Thyroid gland (tissue), 4 donors: ENCODE data around the gene MAP7. TPM values are rescaled to one million over a fixed set of nuclear protein-coding genes. Genes with fewer than 3 reads are reported as not detected.
"Not testable (repeated sequence)": the region's sequence is repeated elsewhere in the genome, so short reads cannot be mapped to it uniquely, and the experiment has no call there.

Source experiments
- DNase-seq, 2 donors: peaks; one replicate each; pipeline ENCODE4 v3.0.0-alpha.2; 2019
- H3K27ac ChIP-seq, 3 donors: fragments of 200-600 bp; sonication (generic); 1 replicate in 2 of 3; 2 replicates in 1 of 3; pipeline ENCODE4 v1.5.1; 2016 to 2019; ENCODE audit warnings: mild to moderate bottlenecking in 1 of 3, moderate library complexity in 1 of 3
- H3K27me3 ChIP-seq: fragments of 200-600 bp; sonication (generic); one replicate; pipeline ENCODE4 v1.5.1; 2019
- H3K36me3 ChIP-seq, 2 donors: fragments of 200-600 bp; sonication (generic); one replicate each; pipeline ENCODE4 v1.5.1; 2016 to 2019
- H3K4me1 ChIP-seq, 2 donors: fragments of 200-600 bp; sonication (generic); one replicate each; pipeline ENCODE4 v1.5.1; 2017 to 2019
- H3K4me3 ChIP-seq, 3 donors: fragments of 200-600 bp; sonication (generic); replicated peaks in 1 of 3; 1 replicate in 2 of 3; 2 replicates in 1 of 3; pipeline ENCODE4 v1.5.1; 2016; ENCODE audit warnings: mild to moderate bottlenecking in 1 of 3
- H3K9me3 ChIP-seq: fragments of 200-600 bp; sonication (generic); one replicate; pipeline ENCODE4 v1.5.1; 2017
- POLR2A ChIP-seq, 2 donors: fragments of 450-650 bp; IDR thresholded peaks; one replicate each; pipeline ENCODE4 v1.6.1; 2017; ENCODE audit warnings: antibody characterized with exemption in 2 of 2, mild to moderate bottlenecking in 2 of 2, moderate library complexity in 1 of 2
- WGBS, 2 donors: methylation state at CpG; one replicate each; pipeline ENCODE4 v1.1.5; 2017; 5-methylcytosine and 5-hydroxymethylcytosine counted together
- intact Hi-C: fragments of 100-400 bp; cut with DNase I; formaldehyde crosslinking; loops from one replicate; pipeline ENCODE4 v1.15.1; 2023
- total RNA-seq, 4 donors: library from RNA; depleted of rRNA; stranded (reverse); fragments of >200 nt; gene quantifications; one replicate each; pipeline ENCODE4 v1.2.3, GENCODE V29; 2016
- TF ChIP-seq, protein P1 (sequence below), 6 experiments: fragments of 200-600 bp in 3 of 6; fragments of 450-650 bp in 3 of 6; sonication (generic) in 3 of 6; IDR thresholded peaks; one replicate each; pipeline ENCODE4 v1.5.1; 2016 to 2019; ENCODE audit warnings: antibody characterized with exemption in 6 of 6, mild to moderate bottlenecking in 2 of 6, inconsistent platforms in 1 of 6, moderate library complexity in 1 of 6

The MAP7 gene
- total RNA-seq, 4 donors from 2014 or later: 24.5 to 46.0 (median 36.0) TPM

DNA sequence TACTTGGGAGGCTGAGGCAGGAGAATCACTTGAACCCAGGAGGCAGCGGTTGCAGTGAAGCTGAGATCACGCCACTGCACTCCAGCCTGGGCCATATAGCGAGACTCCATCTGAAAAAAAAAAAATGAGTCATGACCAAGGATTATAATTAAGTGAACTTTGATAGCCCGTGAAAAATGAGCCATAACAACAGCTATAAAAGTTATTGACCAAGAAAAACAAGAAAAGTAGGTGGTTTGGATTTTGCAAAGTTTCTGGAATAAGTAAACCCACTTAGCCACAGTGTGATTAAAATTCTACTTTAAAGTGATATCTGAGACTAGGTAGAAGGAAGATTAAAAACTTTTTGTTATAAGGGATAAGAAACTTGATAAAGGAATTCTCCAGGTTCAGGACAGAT, 234.6 kb downstream of the MAP7 start:
- Histone ChIP-seq H3K9me3 (no peaks in the 10 kb centered on the region), H3K27ac (no peak overlapping the region), H3K4me3 (no peak overlapping the region), H3K36me3 (no peaks in the 10 kb centered on the region), H3K27me3 (no peaks in the 10 kb centered on the region), H3K4me1 (no peaks in the 10 kb centered on the region)
- WGBS, 2 donors: 90 to 93% methylated on average over 4 of the region's 4 CpGs
- intact Hi-C loops: no loop called here
- DNase-seq: no peak
- no peak for TF ChIP-seq POLR2A (IDR thresholded peaks at IDR 0.05)
- TF ChIP-seq, protein P1, sequence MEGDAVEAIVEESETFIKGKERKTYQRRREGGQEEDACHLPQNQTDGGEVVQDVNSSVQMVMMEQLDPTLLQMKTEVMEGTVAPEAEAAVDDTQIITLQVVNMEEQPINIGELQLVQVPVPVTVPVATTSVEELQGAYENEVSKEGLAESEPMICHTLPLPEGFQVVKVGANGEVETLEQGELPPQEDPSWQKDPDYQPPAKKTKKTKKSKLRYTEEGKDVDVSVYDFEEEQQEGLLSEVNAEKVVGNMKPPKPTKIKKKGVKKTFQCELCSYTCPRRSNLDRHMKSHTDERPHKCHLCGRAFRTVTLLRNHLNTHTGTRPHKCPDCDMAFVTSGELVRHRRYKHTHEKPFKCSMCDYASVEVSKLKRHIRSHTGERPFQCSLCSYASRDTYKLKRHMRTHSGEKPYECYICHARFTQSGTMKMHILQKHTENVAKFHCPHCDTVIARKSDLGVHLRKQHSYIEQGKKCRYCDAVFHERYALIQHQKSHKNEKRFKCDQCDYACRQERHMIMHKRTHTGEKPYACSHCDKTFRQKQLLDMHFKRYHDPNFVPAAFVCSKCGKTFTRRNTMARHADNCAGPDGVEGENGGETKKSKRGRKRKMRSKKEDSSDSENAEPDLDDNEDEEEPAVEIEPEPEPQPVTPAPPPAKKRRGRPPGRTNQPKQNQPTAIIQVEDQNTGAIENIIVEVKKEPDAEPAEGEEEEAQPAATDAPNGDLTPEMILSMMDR (IDR thresholded peaks at IDR 0.05): no peak

- H3K4me3 ChIP-seq: no peak overlapping the region
- H3K27me3 ChIP-seq: no peaks in the 10 kb centered on the region
- H3K36me3 ChIP-seq: no peaks in the 10 kb centered on the region
- WGBS, 2 donors: 80 to 96% methylated on average over 3 of the region's 3 CpGs
- no peak overlapping the region for H3K27ac ChIP-seq
- no peak for DNase-seq
- TF ChIP-seq, protein P1 (IDR thresholded peaks at IDR 0.05): no peak
- TF ChIP-seq POLR2A (IDR thresholded peaks at IDR 0.05): no peak
- H3K4me1 ChIP-seq: no peaks in the 10 kb centered on the region
- intact Hi-C loops: no loop called here
- no peaks in the 10 kb centered on the region for H3K9me3 ChIP-seq
These were observed 237.2 kb downstream of the MAP7 start for GRCh38 chr6:136312975-136313374.

DNA sequence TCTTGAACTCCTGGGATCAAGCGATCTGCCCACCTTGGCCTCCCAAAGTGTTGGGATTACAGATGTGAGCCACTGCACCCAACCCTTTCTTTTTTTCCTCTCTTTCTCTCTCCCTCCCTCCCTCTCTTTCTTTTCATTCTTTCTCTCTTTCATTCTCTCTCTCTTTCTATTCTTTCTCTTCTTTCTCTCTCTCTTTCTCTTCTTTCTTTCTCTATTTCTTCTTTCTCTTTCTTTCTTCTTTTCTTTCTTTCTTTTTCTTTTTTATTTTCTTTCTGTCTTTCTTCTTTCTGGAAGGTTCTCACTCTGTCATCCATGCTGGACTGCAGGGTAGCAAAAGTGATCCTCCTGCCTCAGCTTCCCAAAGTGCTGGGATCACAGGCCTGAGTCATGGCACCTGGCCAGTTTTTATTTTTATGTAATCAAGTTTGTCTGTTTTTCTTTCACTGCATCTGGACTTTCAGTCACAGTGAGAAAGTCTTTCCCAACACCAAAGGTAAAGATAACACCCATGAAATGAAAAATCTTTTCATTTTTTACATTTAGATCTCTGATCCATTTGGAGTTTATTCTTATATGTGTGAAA, 240.4 kb downstream of the MAP7 start:
- no peak for DNase-seq
- Histone ChIP-seq H3K27ac (no peak overlapping the region), H3K9me3 (no peaks in the 10 kb centered on the region), H3K4me1 (peaks cover 0 to 7% of the 10 kb centered on the region in 2 donors), H3K4me3 (no peak overlapping the region), H3K36me3 (no peaks in the 10 kb centered on the region), H3K27me3 (no peaks in the 10 kb centered on the region)
- intact Hi-C loops: no loop called here
- TF ChIP-seq, protein P1 (IDR thresholded peaks at IDR 0.05): no peak
- no peak for TF ChIP-seq POLR2A (IDR thresholded peaks at IDR 0.05)
- WGBS, 2 donors: 94 to 95% methylated on average over 1 of the region's 1 CpG

DNA sequence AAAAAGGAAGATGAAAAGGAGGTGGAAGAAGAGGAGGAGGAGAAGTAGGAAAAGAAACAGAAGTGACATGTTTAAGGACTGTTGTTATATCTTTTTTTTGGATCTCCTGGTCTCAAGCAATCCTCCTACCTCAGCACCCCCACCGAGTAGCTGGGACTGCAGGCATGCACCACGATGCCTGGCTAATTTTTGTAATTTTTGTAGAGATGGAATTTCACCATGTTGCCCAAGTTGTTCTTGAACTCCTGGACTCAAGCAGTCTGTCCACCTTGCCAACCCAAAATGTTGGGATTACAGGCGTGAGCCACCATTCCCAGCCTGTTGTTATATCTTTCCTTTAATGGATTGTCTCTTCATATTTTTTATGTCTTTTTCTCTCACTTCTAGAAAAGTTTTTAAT, 241.1 kb downstream of the MAP7 start:
- Histone ChIP-seq H3K36me3 (no peaks in the 10 kb centered on the region), H3K9me3 (no peaks in the 10 kb centered on the region), H3K4me3 (no peak overlapping the region), H3K4me1 (peaks cover 0 to 7% of the 10 kb centered on the region in 2 donors), H3K27ac (no peak overlapping the region), H3K27me3 (no peaks in the 10 kb centered on the region)
- no peak for DNase-seq
- TF ChIP-seq POLR2A (IDR thresholded peaks at IDR 0.05): no peak
- TF ChIP-seq, protein P1 (IDR thresholded peaks at IDR 0.05): no peak
- 86 to 87% methylated on average over 3 of the region's 3 CpGs for WGBS, 2 donors
- intact Hi-C loops: no loop called here

DNA sequence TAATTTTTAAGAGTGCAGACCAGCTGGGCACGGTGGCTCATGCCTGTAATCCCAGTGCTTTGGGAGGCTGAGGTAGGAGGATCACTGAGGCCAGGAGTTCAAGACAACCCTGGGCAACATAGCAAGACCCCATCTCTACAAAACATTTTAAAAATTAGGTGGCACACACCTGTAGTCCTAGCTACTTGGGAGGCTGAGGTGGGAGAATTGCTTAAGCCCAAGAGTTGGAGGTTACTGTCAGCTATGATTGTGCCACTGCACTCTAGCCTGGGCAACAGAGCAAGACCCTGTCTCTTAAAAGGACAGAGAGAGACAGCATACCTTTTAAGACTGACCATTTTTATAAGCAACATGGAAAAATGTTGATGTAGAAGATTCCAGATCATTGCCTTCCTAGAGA, 241.8 kb downstream of the MAP7 start:
- H3K4me1 ChIP-seq, H3K9me3 ChIP-seq, H3K27ac ChIP-seq, H3K27me3 ChIP-seq, H3K4me3 ChIP-seq, DNase-seq, intact Hi-C loops, H3K36me3 ChIP-seq: not testable (repeated sequence)
- WGBS, 2 donors: 85 to 87% methylated on average over 1 of the region's 1 CpG

DNA sequence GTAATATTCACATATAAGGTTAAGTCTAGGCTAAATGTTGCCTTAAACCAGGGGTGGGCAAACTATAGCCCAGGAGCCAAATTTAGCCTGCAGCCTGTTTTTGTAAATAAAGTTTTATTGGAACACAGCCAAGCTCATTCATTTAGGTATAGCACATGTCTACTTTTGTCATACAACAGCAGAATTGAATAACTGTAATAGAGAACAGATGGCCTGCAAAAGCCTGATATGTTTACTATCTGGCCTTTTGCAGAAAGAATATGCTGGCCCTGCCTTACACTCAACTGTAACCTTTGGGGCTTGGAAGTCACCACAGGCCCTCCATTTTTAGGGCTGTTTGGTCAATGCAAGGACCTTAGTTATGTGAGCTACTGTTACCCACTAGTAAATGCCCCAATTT, 242.9 kb downstream of the MAP7 start:
- no peak for TF ChIP-seq POLR2A (IDR thresholded peaks at IDR 0.05)
- TF ChIP-seq, protein P1 (IDR thresholded peaks at IDR 0.05): no peak
- H3K27ac ChIP-seq: no peak overlapping the region
- DNase-seq: no peak
- intact Hi-C loops: no loop called here
- H3K36me3 ChIP-seq: no peaks in the 10 kb centered on the region
- peaks cover 0 to 7% of the 10 kb centered on the region in 2 donors for H3K4me1 ChIP-seq
- no peak overlapping the region for H3K4me3 ChIP-seq
- no peaks in the 10 kb centered on the region for H3K9me3 ChIP-seq
- no peaks in the 10 kb centered on the region for H3K27me3 ChIP-seq
